ENCODE data around the gene KLHL2. TPM values are rescaled to one million over a fixed set of nuclear protein-coding genes. Genes with fewer than 3 reads are reported as not detected.

Gene KLHL2
- total RNA-seq, 5 donors from 2014 or later (not counting 1 experiment from before 2014, with no cell fraction given) = 18.9 to 24.6 (median 21.1) TPM

DNA sequence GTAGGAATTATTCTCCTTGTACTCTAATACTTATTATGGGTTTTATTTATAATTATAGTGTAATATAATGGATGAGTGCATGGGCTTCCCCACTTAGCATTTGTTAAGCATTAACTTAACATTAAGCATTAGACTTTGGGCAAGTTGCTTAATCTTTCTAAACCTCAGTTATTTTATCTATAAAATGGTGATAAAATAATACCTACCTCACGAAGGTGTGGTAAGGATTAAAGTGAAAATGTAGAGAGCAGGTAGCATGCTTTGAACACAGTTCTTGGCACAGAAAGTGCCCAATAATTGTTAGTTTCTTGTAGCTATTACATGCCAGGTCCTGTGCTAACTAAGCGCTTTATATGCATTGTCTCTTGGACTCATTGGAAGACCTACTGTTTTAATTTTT is 122.7 kb downstream of the KLHL2 start:
- Mint-ChIP-seq H3K27ac (no peak overlapping the region), H3K9me3 (no peaks in the 10 kb centered on the region), H3K27me3 (no peaks in the 10 kb centered on the region), H3K4me3 (no peak overlapping the region), H3K36me3 (peaks cover 22% of the 10 kb centered on the region), H3K4me1 (peaks cover 37 to 48% (median 45%) of the 10 kb centered on the region in 3 donors)
- Histone ChIP-seq H3K36me3 (ENCODE audit: control insufficient read depth in 2 of 2, extremely low read depth in 1 of 2, insufficient read depth in 1 of 2, low read length in 1 of 2) (peaks cover 0 to 22% of the 10 kb centered on the region in 2 donors), H3K4me3 (ENCODE audit: control insufficient read depth in 1 of 2, extremely low read depth in 1 of 2, low read length in 1 of 2) (no peak overlapping the region), H3K9me3 (no peaks in the 10 kb centered on the region), H3K4me1 (ENCODE audit: control insufficient read depth in 1 of 2, extremely low read depth in 1 of 2, insufficient read depth in 2 of 2, low read length in 2 of 2) (peaks cover 16 to 21% of the 10 kb centered on the region in 2 experiments), H3K27ac (ENCODE audit: low read length) (no peak overlapping the region), H3K27me3 (replicated peaks in 1 of 2; ENCODE audit: control insufficient read depth in 2 of 2, extremely low read depth in 1 of 2, insufficient read depth in 2 of 2, low read length in 1 of 2) (no peaks in the 10 kb centered on the region)
- ChIA-PET POLR2A (interaction anchor here in 1 of 2 donors (0.6 kb wide), 1 partner anchor 129 kb away, joined by 3 read pairs; no protein-coding TSS in a partner anchor), CTCF (interaction anchor here in 1 of 2 donors (0.7 kb wide), 1 partner anchor 199 kb away, joined by 3 read pairs; no protein-coding TSS in a partner anchor)
- no peak for DNase-seq
- 100% methylated on average over 1 of the region's 2 CpGs for WGBS (ENCODE audit: insufficient coverage)
- ATAC-seq (replicated peaks in 1 of 4) = no peak

DNA sequence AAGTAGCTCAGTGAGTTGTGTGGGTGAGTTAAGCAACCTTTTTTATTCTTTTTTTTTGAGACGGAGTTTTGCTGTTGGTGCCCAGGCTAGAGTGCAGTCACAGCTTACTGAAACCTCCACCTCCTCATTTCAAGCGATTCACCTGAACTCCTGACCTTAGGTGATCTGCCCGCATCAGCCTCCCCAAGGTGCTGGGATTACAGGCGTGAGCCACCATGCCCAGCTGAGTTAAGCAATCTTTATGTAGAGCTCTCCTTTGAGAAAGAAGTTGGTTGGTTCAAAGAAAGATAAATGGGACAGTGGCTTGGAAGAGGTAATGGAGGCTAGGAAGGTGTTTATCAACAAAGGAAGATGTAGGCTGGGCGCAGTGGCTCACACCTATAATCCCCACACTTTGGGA is 123.3 kb downstream of the KLHL2 start:
- H3K4me3 ChIP-seq (ENCODE audit: control insufficient read depth in 1 of 2, extremely low read depth in 1 of 2, low read length in 1 of 2) = no peak overlapping the region
- no peaks in the 10 kb centered on the region for H3K9me3 ChIP-seq
- DNase-seq = no peak
- Mint-ChIP-seq H3K27ac (no peak overlapping the region), H3K4me1 (peaks cover 43 to 48% (median 45%) of the 10 kb centered on the region in 3 donors), H3K36me3 (peaks cover 27% of the 10 kb centered on the region), H3K4me3 (no peak overlapping the region), H3K9me3 (no peaks in the 10 kb centered on the region), H3K27me3 (no peaks in the 10 kb centered on the region)
- H3K36me3 ChIP-seq (ENCODE audit: control insufficient read depth in 2 of 2, extremely low read depth in 1 of 2, insufficient read depth in 1 of 2, low read length in 1 of 2) = peaks cover 0 to 27% of the 10 kb centered on the region in 2 donors
- no CpG with 5 or more reads among the region's 5 CpGs for WGBS (ENCODE audit: insufficient coverage)
- CTCF ChIA-PET = interaction anchor here in 1 of 2 donors (0.7 kb wide), 1 partner anchor 200 kb away, joined by 3 read pairs; no protein-coding TSS in a partner anchor
- ATAC-seq (replicated peaks in 1 of 4) = no peak
- peaks cover 16 to 21% of the 10 kb centered on the region in 2 experiments for H3K4me1 ChIP-seq (ENCODE audit: control insufficient read depth in 1 of 2, extremely low read depth in 1 of 2, insufficient read depth in 2 of 2, low read length in 2 of 2)
- H3K27ac ChIP-seq (ENCODE audit: low read length) = no peak overlapping the region
- H3K27me3 ChIP-seq (replicated peaks in 1 of 2; ENCODE audit: control insufficient read depth in 2 of 2, extremely low read depth in 1 of 2, insufficient read depth in 2 of 2, low read length in 1 of 2) = no peaks in the 10 kb centered on the region
- POLR2A ChIA-PET = interaction anchor here in 1 of 2 donors (0.6 kb wide), 1 partner anchor 130 kb away, joined by 3 read pairs; no protein-coding TSS in a partner anchor

DNA sequence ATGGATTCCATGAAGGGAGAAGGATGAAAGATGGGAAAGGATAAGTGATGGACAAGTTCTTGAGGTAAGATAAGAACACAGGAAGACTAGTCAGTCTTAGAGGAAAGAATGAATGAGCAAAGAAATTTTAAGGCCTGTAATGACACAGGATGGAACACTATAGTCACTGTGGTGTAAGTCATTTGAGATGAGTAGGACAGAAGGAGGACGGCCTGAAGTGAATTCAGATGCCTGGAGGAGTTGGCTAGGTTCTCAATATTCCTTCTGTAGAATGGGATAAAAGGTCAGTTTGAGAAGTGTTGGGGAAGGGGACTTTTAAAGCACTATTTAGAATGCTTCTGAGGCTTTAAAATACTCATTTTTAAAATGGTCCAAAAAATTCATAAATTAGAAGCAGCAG is 124.0 kb downstream of the KLHL2 start:
- H3K27ac ChIP-seq (ENCODE audit: low read length) = no peak overlapping the region
- H3K9me3 ChIP-seq = no peaks in the 10 kb centered on the region
- Mint-ChIP-seq H3K9me3 (no peaks in the 10 kb centered on the region), H3K27ac (peak overlapping the region in 1 of 2 donors; percentile 22), H3K4me3 (no peak overlapping the region), H3K36me3 (peaks cover 27% of the 10 kb centered on the region), H3K4me1 (peaks cover 38 to 44% (median 43%) of the 10 kb centered on the region in 3 donors), H3K27me3 (no peaks in the 10 kb centered on the region)
- ChIA-PET POLR2A (no interaction called here), CTCF (interaction anchor here in 1 of 2 donors (0.6 to 2.3 kb wide), 2 partner anchors 54 to 218 kb away, joined by 3 to 10 read pairs; partner anchors contain the start of gene TMEM192)
- H3K4me1 ChIP-seq (ENCODE audit: control insufficient read depth in 1 of 2, extremely low read depth in 1 of 2, insufficient read depth in 2 of 2, low read length in 2 of 2) = peaks cover 13 to 19% of the 10 kb centered on the region in 2 experiments
- no peaks in the 10 kb centered on the region for H3K27me3 ChIP-seq (replicated peaks in 1 of 2; ENCODE audit: control insufficient read depth in 2 of 2, extremely low read depth in 1 of 2, insufficient read depth in 2 of 2, low read length in 1 of 2)
- WGBS (ENCODE audit: insufficient coverage) = 63% methylated on average over 1 of the region's 1 CpG
- DNase-seq (no peak), ATAC-seq (replicated peaks in 1 of 4) (no peak)
- H3K36me3 ChIP-seq (ENCODE audit: control insufficient read depth in 2 of 2, extremely low read depth in 1 of 2, insufficient read depth in 1 of 2, low read length in 1 of 2) = peaks cover 0 to 27% of the 10 kb centered on the region in 2 donors
- H3K4me3 ChIP-seq (ENCODE audit: control insufficient read depth in 1 of 2, extremely low read depth in 1 of 2, low read length in 1 of 2) = no peak overlapping the region

DNA sequence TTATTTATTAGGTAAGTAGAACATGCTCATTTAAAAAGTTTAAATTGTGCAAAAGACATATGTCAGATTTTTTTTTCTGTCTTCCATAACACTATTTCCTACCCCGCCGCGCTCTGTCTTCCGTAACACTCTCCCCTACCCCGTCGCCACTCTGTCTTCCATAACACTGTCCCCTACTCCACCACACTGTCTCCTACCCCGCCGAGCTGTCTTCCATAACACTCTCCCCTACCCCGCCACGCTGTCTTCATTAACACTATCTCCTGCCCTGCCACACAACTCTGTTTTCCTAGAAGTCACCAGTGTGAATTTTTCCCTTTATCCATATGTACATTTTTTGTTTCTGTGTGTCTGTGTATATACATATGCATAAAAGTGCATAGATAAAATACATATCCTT is 124.5 kb downstream of the KLHL2 start:
- H3K27ac Mint-ChIP-seq = peak overlapping the region in 1 of 2 donors; percentile 54
- no peak overlapping the region for H3K4me3 Mint-ChIP-seq
- H3K36me3 Mint-ChIP-seq = peaks cover 27% of the 10 kb centered on the region
- H3K27me3 ChIP-seq (replicated peaks in 1 of 2; ENCODE audit: control insufficient read depth in 2 of 2, extremely low read depth in 1 of 2, insufficient read depth in 2 of 2, low read length in 1 of 2) = no peaks in the 10 kb centered on the region
- peaks cover 0 to 27% of the 10 kb centered on the region in 2 donors for H3K36me3 ChIP-seq (ENCODE audit: control insufficient read depth in 2 of 2, extremely low read depth in 1 of 2, insufficient read depth in 1 of 2, low read length in 1 of 2)
- no peak overlapping the region for H3K4me3 ChIP-seq (ENCODE audit: control insufficient read depth in 1 of 2, extremely low read depth in 1 of 2, low read length in 1 of 2)
- no peaks in the 10 kb centered on the region for H3K9me3 Mint-ChIP-seq
- peaks cover 37 to 44% (median 43%) of the 10 kb centered on the region in 3 donors for H3K4me1 Mint-ChIP-seq
- ChIA-PET POLR2A (no interaction called here), CTCF (interaction anchor here in 1 of 2 donors (0.6 to 2.3 kb wide), 2 partner anchors 54 to 219 kb away, joined by 3 to 10 read pairs; partner anchors contain the start of gene TMEM192)
- H3K4me1 ChIP-seq (ENCODE audit: control insufficient read depth in 1 of 2, extremely low read depth in 1 of 2, insufficient read depth in 2 of 2, low read length in 2 of 2) = peaks cover 11 to 18% of the 10 kb centered on the region in 2 experiments
- DNase-seq (no peak), ATAC-seq (replicated peaks in 1 of 4) (no peak)
- no peaks in the 10 kb centered on the region for H3K9me3 ChIP-seq
- H3K27ac ChIP-seq (ENCODE audit: low read length) = no peak overlapping the region
- no peaks in the 10 kb centered on the region for H3K27me3 Mint-ChIP-seq
- WGBS (ENCODE audit: insufficient coverage) = 94% methylated on average over 7 of the region's 10 CpGs

DNA sequence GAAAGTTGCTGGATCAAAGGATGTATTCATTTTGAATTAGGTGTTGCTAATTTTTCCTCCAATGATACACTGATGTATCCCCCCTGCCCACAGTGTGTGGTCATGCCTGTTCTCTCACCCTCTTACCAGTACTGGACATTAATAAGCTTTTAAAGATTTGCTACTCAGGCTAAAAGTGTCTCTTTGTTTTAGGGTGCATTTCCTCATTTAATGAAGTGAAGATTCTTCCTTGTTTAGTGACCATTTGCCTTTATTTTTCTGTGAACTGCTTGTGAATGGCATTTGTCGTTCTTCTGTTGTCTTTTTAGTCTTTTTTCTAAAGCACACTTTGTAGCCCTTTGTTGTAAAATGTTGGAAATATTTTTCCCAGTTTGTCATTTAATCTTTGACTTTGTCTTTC is 125.1 kb downstream of the KLHL2 start:
- DNase-seq (no peak), ATAC-seq (replicated peaks in 1 of 4) (no peak)
- CTCF ChIA-PET = interaction anchor here in 1 of 2 donors (0.7 to 2.3 kb wide), 3 partner anchors 10 to 1782 kb away, joined by 3 to 10 read pairs (median 3); partner anchors contain the start of gene TMEM192
- no peak overlapping the region for H3K4me3 Mint-ChIP-seq
- no peaks in the 10 kb centered on the region for H3K9me3 ChIP-seq
- peaks cover 31% of the 10 kb centered on the region for H3K36me3 Mint-ChIP-seq
- no peaks in the 10 kb centered on the region for H3K9me3 Mint-ChIP-seq
- no peak overlapping the region for H3K27ac Mint-ChIP-seq
- H3K27ac ChIP-seq (ENCODE audit: low read length) = no peak overlapping the region
- WGBS (ENCODE audit: insufficient coverage) = no CpG with 5 or more reads among the region's 1 CpG
- no peaks in the 10 kb centered on the region for H3K27me3 ChIP-seq (replicated peaks in 1 of 2; ENCODE audit: control insufficient read depth in 2 of 2, extremely low read depth in 1 of 2, insufficient read depth in 2 of 2, low read length in 1 of 2)
- H3K27me3 Mint-ChIP-seq = no peaks in the 10 kb centered on the region
- peaks cover 37 to 48% (median 43%) of the 10 kb centered on the region in 3 donors for H3K4me1 Mint-ChIP-seq
- H3K4me1 ChIP-seq (ENCODE audit: control insufficient read depth in 1 of 2, extremely low read depth in 1 of 2, insufficient read depth in 2 of 2, low read length in 2 of 2) = peaks cover 11 to 18% of the 10 kb centered on the region in 2 experiments
- POLR2A ChIA-PET = no interaction called here
- H3K4me3 ChIP-seq (ENCODE audit: control insufficient read depth in 1 of 2, extremely low read depth in 1 of 2, low read length in 1 of 2) = no peak overlapping the region
- peaks cover 0 to 27% of the 10 kb centered on the region in 2 donors for H3K36me3 ChIP-seq (ENCODE audit: control insufficient read depth in 2 of 2, extremely low read depth in 1 of 2, insufficient read depth in 1 of 2, low read length in 1 of 2)

DNA sequence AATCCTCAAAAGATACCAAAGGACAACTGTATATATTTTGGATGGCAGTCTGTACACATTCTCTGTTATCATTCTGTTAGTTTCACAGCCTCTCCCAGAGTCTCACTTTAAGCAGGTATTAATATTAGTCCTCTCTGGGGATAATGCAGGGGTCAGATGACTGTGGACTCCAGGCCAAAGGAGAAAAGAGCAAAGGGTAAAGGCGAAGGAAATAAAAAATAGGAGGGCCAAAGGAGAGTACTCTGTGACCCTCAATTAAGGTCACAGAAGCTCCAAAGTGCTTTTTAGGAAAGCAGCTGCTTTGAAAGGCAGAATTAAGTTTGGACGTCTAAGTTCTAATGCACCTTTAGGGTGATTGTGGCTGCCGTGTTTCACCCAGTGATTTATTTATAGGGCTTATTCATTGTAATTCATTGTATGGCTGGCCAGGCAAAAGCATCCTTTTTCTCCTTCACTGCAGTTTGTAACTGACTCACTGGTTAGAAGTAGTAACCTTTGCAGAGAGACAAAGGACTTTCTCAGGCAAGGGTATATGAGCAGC is 127.9 kb downstream of the KLHL2 start:
- DNase-seq = no peak
- no peak overlapping the region for H3K4me3 Mint-ChIP-seq
- H3K27ac Mint-ChIP-seq = peak overlapping the region in 1 of 2 donors; percentile 8
- peaks cover 37% of the 10 kb centered on the region for H3K36me3 Mint-ChIP-seq
- H3K27ac ChIP-seq (ENCODE audit: low read length) = no peak overlapping the region
- H3K9me3 Mint-ChIP-seq = no peaks in the 10 kb centered on the region
- no peaks in the 10 kb centered on the region for H3K27me3 ChIP-seq (replicated peaks in 1 of 2; ENCODE audit: control insufficient read depth in 2 of 2, extremely low read depth in 1 of 2, insufficient read depth in 2 of 2, low read length in 1 of 2)
- peaks cover 0 to 44% of the 10 kb centered on the region in 2 donors for H3K36me3 ChIP-seq (ENCODE audit: control insufficient read depth in 2 of 2, extremely low read depth in 1 of 2, insufficient read depth in 1 of 2, low read length in 1 of 2)
- H3K4me1 Mint-ChIP-seq = peaks cover 31 to 49% (median 37%) of the 10 kb centered on the region in 3 donors
- CTCF ChIA-PET = no interaction called here
- peaks cover 0 to 7% of the 10 kb centered on the region in 2 experiments for H3K4me1 ChIP-seq (ENCODE audit: control insufficient read depth in 1 of 2, extremely low read depth in 1 of 2, insufficient read depth in 2 of 2, low read length in 2 of 2)
- no peak overlapping the region for H3K4me3 ChIP-seq (ENCODE audit: control insufficient read depth in 1 of 2, extremely low read depth in 1 of 2, low read length in 1 of 2)
- no peak for ATAC-seq (replicated peaks in 1 of 4)
- 96% methylated on average over 3 of the region's 3 CpGs for WGBS (ENCODE audit: insufficient coverage)
- POLR2A ChIA-PET = interaction anchor here in 1 of 2 donors (1.0 kb wide), 1 partner anchor 8 kb away, joined by 3 read pairs; the partner anchor contains the start of gene MSMO1
- no peaks in the 10 kb centered on the region for H3K9me3 ChIP-seq
- no peaks in the 10 kb centered on the region for H3K27me3 Mint-ChIP-seq

Data from T-cell (primary cell).